Endometrial microvascular endothelial cells (primary cell): Measurements from ENCODE around the gene HOXB3. TPM values are rescaled to one million over a fixed set of nuclear protein-coding genes. Genes with fewer than 3 reads are reported as not detected.

ENCODE experiments used
- in situ Hi-C: cut with HindIII; loops from 2 replicates; pipeline ENCODE4 v1.10.0; 2017; ENCODE audit warnings: low sequenced_read_pairs, low pct_unique_long_range_greater_than_20kb; ENCODE audit errors: inconsistent ontology term
- total RNA-seq: library from RNA; depleted of rRNA; stranded (reverse); fragments of >200 nt; gene quantifications from one replicate; pipeline ENCODE4 v1.2.3, GENCODE V29; 2015; ENCODE audit errors: inconsistent ontology term

Gene HOXB3
- total RNA-seq, 1 donor from 2014 or later: 5.7 TPM

GRCh38 chr17:48592057-48592514, 2.0 kb upstream of the HOXB3 start:
- in situ Hi-C loops: no loop called here

- in situ Hi-C loops: no loop called here
These were observed 1.4 kb upstream of the HOXB3 start for GRCh38 chr17:48591255-48592056.

GRCh38 chr17:48590607-48591161, 643 bp upstream of the HOXB3 start:
- in situ Hi-C loops: no loop called here

GRCh38 chr17:48589060-48589830, 796 bp downstream of the HOXB3 start:
- in situ Hi-C loops: no loop called here

- in situ Hi-C loops: no loop called here
These were observed 1.5 kb downstream of the HOXB3 start for GRCh38 chr17:48588528-48588927.

GRCh38 chr17:48588074-48588415, 2.0 kb downstream of the HOXB3 start:
- in situ Hi-C loops: no loop called here

- in situ Hi-C loops: no loop called here
These were observed 2.6 kb downstream of the HOXB3 start for GRCh38 chr17:48587276-48588073.

GRCh38 chr17:48586355-48587258, 3.4 kb downstream of the HOXB3 start:
- in situ Hi-C loops: no loop called here

GRCh38 chr17:48584223-48584741, 5.8 kb downstream of the HOXB3 start:
- in situ Hi-C loops: no loop called here

- in situ Hi-C loops: no loop called here
These were observed 6.3 kb downstream of the HOXB3 start for GRCh38 chr17:48583708-48584222.

- in situ Hi-C loops: no loop called here
These were observed 7.3 kb downstream of the HOXB3 start for GRCh38 chr17:48582750-48583069.

- in situ Hi-C loops: no loop called here
These were observed 10.1 kb downstream of the HOXB3 start for GRCh38 chr17:48579760-48580554.

GRCh38 chr17:48579471-48579759, 10.6 kb downstream of the HOXB3 start:
- in situ Hi-C loops: no loop called here

GRCh38 chr17:48578616-48579470, 11.2 kb downstream of the HOXB3 start:
- in situ Hi-C loops: no loop called here

- in situ Hi-C loops: no loop called here
These were observed 12.0 kb downstream of the HOXB3 start, which contains the start of gene HOXB4 for GRCh38 chr17:48577946-48578615. TSS of gene HOXB4 (minus strand) at chr17:48578350. CDS start at chr17:48578319, 31 bp downstream.
